ENCODE data around the gene ZBTB43. TPM values are rescaled to one million over a fixed set of nuclear protein-coding genes. Genes with fewer than 3 reads are reported as not detected.
"Not testable (repeated sequence)": the region's sequence is repeated elsewhere in the genome, so short reads cannot be mapped to it uniquely, and the experiment has no call there.

ZBTB43 gene
- total RNA-seq, 4 donors from 2014 or later, result 12.1 to 25.1 (median 13.5) TPM

GRCh38 chr9:126775926-126776325 is 28.9 kb upstream of the ZBTB43 start:
- intact Hi-C loops (cut with DNase I), result no loop called here
- no peaks in the 10 kb centered on the region for H3K36me3 ChIP-seq
- WGBS, 2 donors, result 94 to 95% methylated on average over 5 of the region's 5 CpGs
- no peaks in the 10 kb centered on the region for H3K27me3 ChIP-seq
- H3K4me3 ChIP-seq (replicated peaks in 1 of 3), result no peak overlapping the region
- no peak overlapping the region for H3K27ac ChIP-seq
- no peaks in the 10 kb centered on the region for H3K9me3 ChIP-seq
- TF ChIP-seq CTCF (IDR thresholded peaks at IDR 0.05) (no peak), POLR2A (IDR thresholded peaks at IDR 0.05) (no peak)
- H3K4me1 ChIP-seq, result no peaks in the 10 kb centered on the region
- no peak for DNase-seq

- intact Hi-C loops (cut with DNase I), result no loop called here
- TF ChIP-seq POLR2A (IDR thresholded peaks at IDR 0.05) (no peak), CTCF (IDR thresholded peaks at IDR 0.05) (peak in 1 of 6 experiments; percentile 8)
- Histone ChIP-seq H3K4me3 (replicated peaks in 1 of 3) (no peak overlapping the region), H3K36me3 (no peaks in the 10 kb centered on the region), H3K9me3 (no peaks in the 10 kb centered on the region), H3K4me1 (peaks cover 0 to 4% of the 10 kb centered on the region in 2 donors), H3K27me3 (no peaks in the 10 kb centered on the region), H3K27ac (no peak overlapping the region)
- 21% methylated on average over 6 of the region's 6 CpGs; no CpG with 5 or more reads in 1 of the 2 donors for WGBS, 2 donors
- DNase-seq, result peak in 1 of 2 donors; percentile 6
Measured at GRCh38 chr9:126777733-126778132, 27.1 kb upstream of the ZBTB43 start.

GRCh38 chr9:126778141-126778540 is 26.7 kb upstream of the ZBTB43 start:
- no peak overlapping the region for H3K27ac ChIP-seq
- H3K36me3 ChIP-seq, result no peaks in the 10 kb centered on the region
- H3K9me3 ChIP-seq, result no peaks in the 10 kb centered on the region
- WGBS, 2 donors, result 59 to 71% methylated on average over 7 to 8 of the region's 8 CpGs
- no peaks in the 10 kb centered on the region for H3K27me3 ChIP-seq
- TF ChIP-seq POLR2A (IDR thresholded peaks at IDR 0.05) (no peak), CTCF (IDR thresholded peaks at IDR 0.05) (no peak)
- DNase-seq, result no peak
- peaks cover 0 to 4% of the 10 kb centered on the region in 2 donors for H3K4me1 ChIP-seq
- intact Hi-C loops (cut with DNase I), result no loop called here
- no peak overlapping the region for H3K4me3 ChIP-seq (replicated peaks in 1 of 3)

- H3K4me1 ChIP-seq; intact Hi-C loops (cut with DNase I): not testable (repeated sequence)
Measured at GRCh38 chr9:126778696-126779095, 26.1 kb upstream of the ZBTB43 start.

GRCh38 chr9:126781186-126782052 is 23.4 kb upstream of the ZBTB43 start:
- Histone ChIP-seq H3K36me3 (no peaks in the 10 kb centered on the region), H3K9me3 (no peaks in the 10 kb centered on the region), H3K27me3 (no peaks in the 10 kb centered on the region), H3K27ac (no peak overlapping the region), H3K4me3 (replicated peaks in 1 of 3) (no peak overlapping the region), H3K4me1 (peaks cover 0 to 4% of the 10 kb centered on the region in 2 donors)
- TF ChIP-seq CTCF (IDR thresholded peaks at IDR 0.05), result peak; percentile 87 to 95 (median 92)
- no peak for TF ChIP-seq POLR2A (IDR thresholded peaks at IDR 0.05)
- DNase-seq, result peak; percentile 82 to 83
- intact Hi-C loops (cut with DNase I), result loop anchor here (2.0 to 10.0 kb wide), 3 partner anchors 75 to 277 kb away; partner anchors contain the start of gene LMX1B
- 29 to 47% methylated on average over 14 to 28 of the region's 29 CpGs for WGBS, 2 donors

More at GRCh38 chr9:126778696-126779095, 26.1 kb upstream of the ZBTB43 start:
- not testable (repeated sequence) for H3K9me3 ChIP-seq; H3K27ac ChIP-seq; H3K4me3 ChIP-seq (replicated peaks in 1 of 3); H3K27me3 ChIP-seq; DNase-seq; H3K36me3 ChIP-seq
- WGBS, 2 donors, result 87 to 94% methylated on average over 5 of the region's 5 CpGs

Data from thyroid gland (tissue), 4 donors.